HG02588 (cell line): Measurements from ENCODE around the gene PNMA8A.

Experiments used
- ATAC-seq: cut with Tn5 transposase; IDR thresholded peaks from one replicate; pipeline ENCODE4 v1.9.1; 2021; ENCODE audit warnings: mild to moderate bottlenecking, moderate library complexity; ENCODE audit not compliant: unreplicated experiment

PNMA8A gene

DNA sequence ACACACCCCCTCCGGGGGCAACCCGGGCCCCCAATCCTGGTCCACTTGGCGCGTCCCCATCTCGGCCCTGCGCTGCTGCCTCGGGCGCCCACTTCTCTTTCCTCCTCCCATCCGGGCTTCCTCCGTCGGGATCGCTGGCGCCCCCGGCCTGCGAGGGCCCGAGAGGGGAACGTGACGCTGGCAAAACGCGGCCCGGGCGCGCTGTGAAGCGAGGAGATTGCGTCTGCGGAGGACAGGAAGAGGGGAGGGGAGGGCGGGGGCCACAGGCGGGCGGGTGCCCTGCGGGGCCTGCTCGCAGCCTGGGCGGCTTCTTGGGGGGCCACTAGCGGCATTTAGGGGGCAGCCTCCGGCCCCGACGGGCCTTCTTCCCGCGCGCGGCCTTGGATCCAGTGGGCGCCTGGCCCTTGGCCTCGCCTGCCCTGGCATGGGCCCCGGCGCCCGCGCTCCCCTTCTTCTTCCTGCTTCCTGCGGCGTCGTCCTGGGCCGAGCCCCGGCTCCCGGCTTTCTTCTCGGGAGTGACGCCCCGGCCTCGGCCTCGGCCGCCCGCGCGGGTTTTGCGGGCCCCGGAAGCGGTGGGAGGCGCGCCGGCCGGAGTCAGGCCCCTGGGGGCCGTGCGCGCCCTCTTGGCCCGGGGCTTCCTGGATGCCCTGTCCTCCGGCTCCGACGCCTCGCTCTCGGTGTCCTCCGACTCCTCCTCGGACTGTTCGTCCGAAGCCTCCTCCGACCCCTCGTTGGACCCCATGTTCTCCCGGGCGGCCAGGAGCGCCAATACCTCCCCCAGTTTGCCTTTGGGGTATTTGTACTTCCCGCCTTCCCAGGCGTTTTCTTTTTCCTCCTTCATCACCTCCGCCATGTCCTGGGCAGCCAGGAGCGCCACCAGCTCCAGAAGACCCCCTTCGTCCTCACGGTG lies 22.1 kb upstream of the PNMA8A start:
- ATAC-seq = no peak

DNA sequence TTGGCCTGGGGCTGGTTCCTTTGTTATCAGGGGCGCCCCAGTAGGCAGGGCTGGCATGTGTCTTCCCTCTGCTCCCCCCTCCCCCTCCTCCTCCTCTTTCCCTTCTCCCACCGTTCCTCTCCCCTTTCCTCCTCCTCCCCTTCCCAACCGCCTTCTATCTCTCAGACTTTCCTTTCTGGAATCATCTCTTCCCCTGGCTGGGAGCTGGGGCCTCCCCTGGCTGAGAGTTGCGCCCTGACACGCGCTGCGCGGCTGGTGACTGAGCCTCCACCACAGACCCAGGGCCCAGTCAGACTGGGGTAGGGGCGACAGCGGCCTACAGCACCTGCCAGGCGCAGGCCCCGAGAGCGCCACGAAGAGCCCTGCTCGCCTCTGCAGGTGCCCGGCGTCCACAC lies 21.5 kb upstream of the PNMA8A start:
- ATAC-seq = no peak

GRCh38 chr19:46491975-46492682 lies 20.8 kb upstream of the PNMA8A start:
- ATAC-seq = no peak

DNA sequence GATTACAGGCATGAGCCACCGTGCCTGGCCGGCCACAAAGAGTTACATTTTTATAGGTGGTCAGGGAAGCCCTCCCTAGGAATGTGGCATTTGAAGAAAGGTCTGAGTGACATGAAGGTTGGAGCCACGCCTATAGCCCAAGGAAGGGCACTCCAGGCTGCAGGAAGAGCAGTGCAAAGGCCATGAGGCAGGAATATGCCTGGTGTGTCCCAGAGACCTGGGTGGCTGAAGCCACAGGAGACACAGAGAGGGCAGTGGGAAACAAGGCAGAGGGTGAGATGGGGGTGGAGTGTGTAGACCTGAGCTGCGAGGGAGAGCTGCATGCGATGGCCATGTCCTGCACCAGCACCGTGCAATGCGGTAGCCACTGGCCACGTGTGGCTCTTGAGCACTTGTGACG lies 19.4 kb upstream of the PNMA8A start:
- no peak for ATAC-seq

DNA sequence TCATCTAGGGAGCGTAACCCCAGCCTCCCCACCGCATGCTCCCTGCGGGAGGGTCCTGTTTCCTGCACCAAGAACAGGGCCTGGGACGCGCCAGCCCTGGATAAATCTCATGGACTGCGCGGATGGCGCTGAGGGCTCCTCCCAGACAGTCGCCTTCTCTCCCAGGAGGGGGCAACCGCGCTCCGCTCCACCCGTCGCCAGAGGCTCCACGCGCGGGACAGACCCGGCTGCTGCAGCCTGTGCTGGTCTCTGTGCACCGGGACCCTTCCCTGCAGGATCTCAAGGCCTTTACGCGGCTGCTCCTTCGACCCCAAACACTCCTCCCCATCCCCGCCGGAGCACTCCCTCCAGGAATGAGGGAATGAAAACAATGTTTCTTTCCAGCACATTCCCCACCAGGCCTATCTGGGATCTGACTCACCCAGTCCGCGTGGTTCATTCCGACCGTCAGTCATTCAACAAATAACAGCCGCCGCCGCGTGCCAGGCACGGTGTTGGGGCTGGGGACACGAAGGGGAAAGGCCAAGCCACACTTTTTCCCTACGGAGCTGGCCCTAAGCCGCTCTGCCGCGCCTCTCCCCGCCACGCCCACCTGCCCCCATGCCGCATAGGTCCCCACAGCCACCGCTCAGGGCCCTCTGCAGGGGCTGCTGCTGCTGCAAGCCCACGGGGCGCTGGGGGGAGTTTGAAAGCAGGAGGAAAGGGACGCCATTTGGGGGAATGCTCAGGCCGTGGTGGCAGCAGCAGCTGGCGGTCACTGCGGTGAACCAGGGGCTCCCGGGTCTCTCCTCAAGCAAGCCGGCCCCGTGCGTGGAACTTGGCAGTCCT lies 18.3 kb upstream of the PNMA8A start:
- ATAC-seq = no peak

- ATAC-seq = no peak
Observed at GRCh38 chr19:46488551-46488950, 17.2 kb upstream of the PNMA8A start.

- ATAC-seq = no peak
Observed at GRCh38 chr19:46487802-46488445, 16.6 kb upstream of the PNMA8A start.

DNA sequence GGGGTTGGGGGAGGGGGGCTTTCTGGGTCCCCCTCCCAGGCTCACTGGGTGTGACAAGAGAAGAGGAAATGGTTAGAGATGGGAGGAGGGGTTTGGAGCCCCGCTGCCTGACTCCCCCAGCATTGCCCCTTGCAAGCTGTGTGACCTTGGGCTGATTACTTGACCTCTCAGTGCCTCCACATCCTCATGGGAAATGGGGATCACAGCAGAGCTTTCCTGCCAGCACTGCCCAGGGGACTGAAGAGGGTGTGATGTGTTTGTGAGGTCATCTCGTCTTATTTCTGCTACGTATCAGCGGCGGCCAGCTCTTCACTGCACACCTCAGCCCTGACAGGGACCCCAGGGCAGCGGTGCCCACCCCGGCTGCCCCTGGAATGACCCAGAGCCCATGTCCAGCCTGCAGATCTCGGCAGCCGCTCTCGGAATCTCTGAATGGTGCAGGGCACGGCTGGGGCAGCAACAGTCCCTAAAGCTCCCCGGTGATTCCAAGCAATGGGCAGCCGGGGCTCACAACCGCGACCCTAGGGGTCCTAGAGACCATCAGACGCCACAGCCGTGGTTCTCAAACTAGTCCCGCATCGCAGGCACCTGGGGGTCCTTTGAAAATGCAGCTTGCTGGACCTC lies 15.9 kb upstream of the PNMA8A start:
- no peak for ATAC-seq

DNA sequence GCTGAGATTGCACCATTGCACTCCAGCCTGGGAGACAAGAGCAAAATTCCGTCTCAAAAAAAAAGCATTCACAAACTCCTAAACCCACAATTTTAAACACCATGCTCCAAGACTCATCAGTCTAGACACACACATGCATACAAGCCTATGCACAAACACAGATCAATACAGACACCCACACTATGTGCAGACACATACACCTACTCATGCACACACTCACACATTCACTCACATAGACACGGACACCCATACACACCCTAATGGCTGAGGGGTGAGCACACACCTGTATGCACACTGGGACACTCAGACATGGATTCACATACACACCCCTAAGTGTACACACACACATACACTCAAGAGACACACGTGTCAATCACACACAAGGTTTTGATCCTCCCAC lies 15.0 kb upstream of the PNMA8A start:
- ATAC-seq = no peak

GRCh38 chr19:46484656-46485055 lies 13.3 kb upstream of the PNMA8A start:
- ATAC-seq = no peak

DNA sequence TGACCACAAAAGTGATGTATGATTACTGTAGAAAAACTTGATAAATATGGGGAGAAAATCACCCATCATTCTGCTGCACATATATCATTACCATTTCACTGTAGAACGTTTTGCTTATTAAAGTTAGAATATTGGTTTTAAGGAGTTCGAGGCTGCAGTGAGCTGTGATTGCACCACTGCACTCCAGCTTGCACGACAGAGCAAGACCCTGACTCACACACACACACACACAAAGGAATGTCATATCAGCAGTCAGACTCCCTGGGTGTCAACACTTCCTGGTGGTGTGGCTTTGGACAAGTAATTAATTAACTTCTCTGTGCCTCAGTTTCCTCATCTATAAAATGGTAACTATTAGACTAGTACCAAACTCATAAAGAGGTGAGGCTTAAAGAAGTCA lies 11.3 kb upstream of the PNMA8A start:
- no peak for ATAC-seq

- ATAC-seq = no peak
Observed at GRCh38 chr19:46481947-46482346, 10.6 kb upstream of the PNMA8A start.

- ATAC-seq = no peak
Observed at GRCh38 chr19:46481223-46481848, 10.0 kb upstream of the PNMA8A start.

GRCh38 chr19:46480415-46480814 lies 9.1 kb upstream of the PNMA8A start:
- ATAC-seq = no peak

DNA sequence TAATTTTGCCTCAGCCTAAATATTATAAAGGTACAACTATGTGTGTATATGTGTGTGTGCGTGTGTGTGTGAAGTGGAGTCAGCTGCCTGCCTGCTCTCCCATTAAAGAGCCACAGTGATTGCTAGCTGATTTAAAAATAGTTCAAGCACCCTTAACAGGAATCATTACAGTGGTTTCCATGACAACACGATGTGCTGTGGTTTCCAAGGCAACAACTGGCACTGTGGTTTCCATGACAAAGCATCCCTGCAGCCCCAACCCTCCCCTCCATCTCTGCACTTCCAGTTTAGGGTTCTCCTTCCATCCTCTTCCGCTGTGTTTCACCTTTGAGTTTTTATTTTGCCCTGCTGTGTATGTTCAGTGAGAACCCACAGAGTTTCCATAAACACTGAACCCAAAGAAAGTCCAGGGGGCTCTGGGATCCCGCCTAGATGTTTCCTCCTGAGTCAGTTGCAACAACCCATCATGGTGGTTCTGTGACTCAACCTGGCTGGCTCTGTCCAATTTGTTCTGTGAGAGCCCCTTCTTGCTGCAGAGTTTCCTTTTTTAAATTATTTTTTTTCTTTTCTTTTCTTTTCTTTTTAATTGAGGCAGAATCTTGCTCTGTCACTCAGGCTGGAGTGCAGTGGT lies 7.1 kb upstream of the PNMA8A start:
- ATAC-seq = no peak

DNA sequence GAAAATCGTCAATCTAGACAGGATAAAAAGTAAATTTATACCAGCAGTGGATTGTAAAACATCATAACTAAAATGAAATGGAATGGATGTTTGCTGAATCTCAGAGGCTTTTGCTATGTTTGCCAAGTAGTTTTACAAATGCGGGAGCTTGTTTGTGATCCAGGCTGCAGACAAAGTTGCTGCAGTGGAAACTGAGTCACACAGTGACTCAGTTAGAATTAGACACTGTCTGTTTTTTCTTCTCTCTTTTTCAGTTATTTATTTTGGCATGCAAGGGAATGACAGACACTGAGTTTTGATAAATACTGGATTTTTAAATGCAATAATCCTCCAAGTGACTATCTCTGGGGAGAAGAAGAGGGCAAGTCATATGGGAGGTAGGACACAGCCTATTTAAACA lies 4.6 kb upstream of the PNMA8A start:
- no peak for ATAC-seq

GRCh38 chr19:46474211-46474610 lies 2.8 kb upstream of the PNMA8A start:
- no peak for ATAC-seq

DNA sequence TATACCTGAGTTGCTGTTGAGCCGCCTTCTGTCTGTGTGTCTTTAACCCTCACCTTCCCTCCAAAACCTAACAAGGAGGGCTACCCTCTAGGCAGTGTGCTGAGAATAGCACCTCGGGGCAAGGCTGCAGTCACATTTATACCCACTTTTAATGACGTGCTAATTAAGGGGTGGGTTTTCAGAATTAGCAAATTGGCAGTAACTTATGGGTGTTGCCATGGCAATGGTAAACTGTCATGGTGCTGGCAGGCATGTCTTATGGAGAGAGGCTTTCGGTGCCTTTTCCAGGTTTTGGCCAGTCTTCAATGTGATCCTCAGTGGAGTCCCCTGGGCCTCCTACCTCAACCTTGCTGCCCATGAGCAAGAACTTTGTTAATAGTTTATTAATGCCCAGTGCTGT lies 1.2 kb upstream of the PNMA8A start:
- no peak for ATAC-seq

GRCh38 chr19:46471811-46472543 lies 614 bp upstream of the PNMA8A start:
- ATAC-seq = no peak
